ENCODE measurements around the gene FBXO40.

The FBXO40 gene

GRCh38 chr3:121659586-121659985 lies 66.4 kb downstream of the FBXO40 start:
- Histone ChIP-seq H3K36me3 (ENCODE audit: insufficient read depth) (no peaks in the 10 kb centered on the region), H3K4me2 (peak overlapping the region; percentile 66), H3K9ac (peak overlapping the region; percentile 63; the same call in 1 of the 2 replicates), H3K27me3 (ENCODE audit: insufficient read depth, low read depth) (no peaks in the 10 kb centered on the region), H3K79me2 (ENCODE audit: insufficient read depth, low read depth) (peaks cover 21% of the 10 kb centered on the region), H2AFZ (ENCODE audit: low read depth) (no peak overlapping the region), H3K4me3 (IDR thresholded peaks at IDR 0.05; ENCODE audit: insufficient read depth, low read depth, low read length) (no peak overlapping the region), H3K27ac (peak overlapping the region; percentile 76; the same call in 1 of the 2 replicates), H4K20me1 (ENCODE audit: insufficient read depth) (no peaks in the 10 kb centered on the region), H3K4me1 (ENCODE audit: low read depth, poor library complexity, severe bottlenecking) (peaks cover 21% of the 10 kb centered on the region)
- TF ChIP-seq CTCF (conservative IDR thresholded peaks at IDR 0.05; ENCODE audit: low read depth, low read length): no peak

- Histone ChIP-seq H3K4me2 (peak within 1 kb of the TSS; percentile 66), H3K9ac (peak within 1 kb of the TSS; percentile 63), H2AFZ (ENCODE audit: low read depth) (peak within 1 kb of the TSS; percentile 62), H3K27ac (peak within 1 kb of the TSS; percentile 76), H3K4me3 (IDR thresholded peaks at IDR 0.05; ENCODE audit: insufficient read depth, low read depth, low read length) (peak within 1 kb of the TSS; percentile 86), H4K20me1 (ENCODE audit: insufficient read depth) (no peaks in the 10 kb centered on the region), H3K4me1 (ENCODE audit: low read depth, poor library complexity, severe bottlenecking) (peaks cover 21% of the 10 kb centered on the region), H3K79me2 (ENCODE audit: insufficient read depth, low read depth) (peaks cover 21% of the 10 kb centered on the region), H3K36me3 (ENCODE audit: insufficient read depth) (no peaks in the 10 kb centered on the region), H3K27me3 (ENCODE audit: insufficient read depth, low read depth) (no peaks in the 10 kb centered on the region)
- TF ChIP-seq CTCF (conservative IDR thresholded peaks at IDR 0.05; ENCODE audit: low read depth, low read length): no peak
Measured at GRCh38 chr3:121660356-121661171, 67.4 kb downstream of the FBXO40 start, which contains the start of gene HCLS1. HCLS1 (minus strand) TSS chr3:121660903; CDS start chr3:121658347, 2,556 bp downstream.

GRCh38 chr3:121661376-121661775 lies 68.2 kb downstream of the FBXO40 start:
- Histone ChIP-seq H3K4me2 (peak overlapping the region; percentile 66; the same call in 1 of the 2 replicates), H3K27me3 (ENCODE audit: insufficient read depth, low read depth) (no peaks in the 10 kb centered on the region), H4K20me1 (ENCODE audit: insufficient read depth) (no peaks in the 10 kb centered on the region), H3K27ac (peak overlapping the region; percentile 76; the same call in 1 of the 2 replicates), H3K9ac (no peak overlapping the region), H3K79me2 (ENCODE audit: insufficient read depth, low read depth) (peaks cover 21% of the 10 kb centered on the region), H3K36me3 (ENCODE audit: insufficient read depth) (no peaks in the 10 kb centered on the region), H2AFZ (ENCODE audit: low read depth) (peak overlapping the region; percentile 62; the same call in 1 of the 2 replicates), H3K4me1 (ENCODE audit: low read depth, poor library complexity, severe bottlenecking) (peaks cover 21% of the 10 kb centered on the region), H3K4me3 (IDR thresholded peaks at IDR 0.05; ENCODE audit: insufficient read depth, low read depth, low read length) (peak overlapping the region; percentile 62)
- TF ChIP-seq CTCF (conservative IDR thresholded peaks at IDR 0.05; ENCODE audit: low read depth, low read length): no peak

GRCh38 chr3:121662742-121663141 lies 69.6 kb downstream of the FBXO40 start:
- no peak overlapping the region for H3K9ac ChIP-seq
- H3K36me3 ChIP-seq (ENCODE audit: insufficient read depth): peaks cover 3% of the 10 kb centered on the region; the same call in 1 of the 2 replicates
- no peak overlapping the region for H3K4me3 ChIP-seq (IDR thresholded peaks at IDR 0.05; ENCODE audit: insufficient read depth, low read depth, low read length)
- H3K79me2 ChIP-seq (ENCODE audit: insufficient read depth, low read depth): peaks cover 21% of the 10 kb centered on the region
- H4K20me1 ChIP-seq (ENCODE audit: insufficient read depth): no peaks in the 10 kb centered on the region
- H3K27me3 ChIP-seq (ENCODE audit: insufficient read depth, low read depth): no peaks in the 10 kb centered on the region
- no peak for TF ChIP-seq CTCF (conservative IDR thresholded peaks at IDR 0.05; ENCODE audit: low read depth, low read length)
- peaks cover 21% of the 10 kb centered on the region for H3K4me1 ChIP-seq (ENCODE audit: low read depth, poor library complexity, severe bottlenecking)
- H2AFZ ChIP-seq (ENCODE audit: low read depth): no peak overlapping the region
- H3K4me2 ChIP-seq: no peak overlapping the region
- no peak overlapping the region for H3K27ac ChIP-seq

Data from KMS-11 (cell line).